ENCODE results near the gene RANBP9. TPM values are rescaled to one million over a fixed set of nuclear protein-coding genes. Genes with fewer than 3 reads are reported as not detected.

The RANBP9 gene
- total and polyA plus RNA-seq, 2 experiments from 2014 or later: 12.1 to 31.8 TPM

DNA sequence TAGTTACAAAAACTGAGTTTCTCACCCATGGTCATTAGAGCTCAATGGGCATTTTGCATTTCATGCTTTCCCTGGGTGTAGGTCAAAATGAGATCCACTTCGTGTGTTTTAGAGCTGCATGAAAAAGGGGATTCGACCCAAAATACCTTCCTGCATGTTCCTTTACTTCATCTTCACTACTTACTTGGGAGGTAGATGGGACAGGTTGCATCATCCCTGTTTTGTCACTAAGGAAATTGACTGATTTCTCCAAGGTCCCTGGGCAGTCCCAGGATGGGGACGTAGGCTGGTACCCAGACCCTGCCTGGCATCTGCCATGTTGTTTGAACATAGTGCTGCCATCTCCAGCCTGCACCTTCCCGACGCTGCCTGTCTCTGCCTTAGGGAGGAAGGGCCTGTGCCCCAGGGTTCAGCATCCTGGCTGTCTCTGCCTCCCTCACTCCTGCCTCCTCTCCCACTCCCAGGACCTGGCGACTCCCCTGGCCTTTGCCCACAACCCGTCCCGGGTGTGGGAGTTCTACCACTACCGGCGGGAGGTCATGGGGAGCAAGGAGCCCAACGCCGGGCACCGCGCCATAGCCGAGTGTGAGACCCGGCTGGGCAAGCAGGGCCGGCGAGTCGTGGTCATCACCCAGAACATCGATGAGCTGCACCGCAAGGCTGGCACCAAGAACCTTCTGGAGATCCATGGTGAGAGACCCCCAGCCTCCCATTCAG lies 120.3 kb downstream of the RANBP9 start:
- Mint-ChIP-seq H3K27me3 (ENCODE audit: insufficient read depth, low read depth, poor library complexity) (no peaks in the 10 kb centered on the region), H3K4me1 (0 out of 3 replicates have a peak, but pooled peaks cover 2% of the 10 kb centered on the region), H3K4me3 (no peak overlapping the region), H3K9me3 (no peaks in the 10 kb centered on the region), H3K27ac (no peak overlapping the region), H3K36me3 (ENCODE audit: low read depth) (peaks cover 19% of the 10 kb centered on the region)
- no peak for DNase-seq (ENCODE audit: low spot score)
- Histone ChIP-seq H3K27ac (ENCODE audit: low read depth) (no peak overlapping the region), H3K4me1 (ENCODE audit: insufficient read depth) (no peaks in the 10 kb centered on the region), H3K36me3 (ENCODE audit: insufficient read depth) (peaks cover 8% of the 10 kb centered on the region; the same call in 1 of the 2 replicates), H3K9me2 (ENCODE audit: insufficient read depth) (no peaks in the 10 kb centered on the region), H2AFZ (no peak overlapping the region), H3K27me3 (ENCODE audit: insufficient read depth) (no peaks in the 10 kb centered on the region), H3K4me2 (no peak overlapping the region), H3F3A (replicated peaks; ENCODE audit: low read depth) (no peaks in the 10 kb centered on the region; the same call in 1 of the 2 replicates), H4K20me1 (replicated peaks; ENCODE audit: insufficient read depth) (no peaks in the 10 kb centered on the region; the same call in 1 of the 2 replicates), H3K79me2 (replicated peaks; ENCODE audit: insufficient read depth) (no peaks in the 10 kb centered on the region), H3K4me3 (no peak overlapping the region)
- ATAC-seq: no peak
- TF ChIP-seq, protein P1, sequence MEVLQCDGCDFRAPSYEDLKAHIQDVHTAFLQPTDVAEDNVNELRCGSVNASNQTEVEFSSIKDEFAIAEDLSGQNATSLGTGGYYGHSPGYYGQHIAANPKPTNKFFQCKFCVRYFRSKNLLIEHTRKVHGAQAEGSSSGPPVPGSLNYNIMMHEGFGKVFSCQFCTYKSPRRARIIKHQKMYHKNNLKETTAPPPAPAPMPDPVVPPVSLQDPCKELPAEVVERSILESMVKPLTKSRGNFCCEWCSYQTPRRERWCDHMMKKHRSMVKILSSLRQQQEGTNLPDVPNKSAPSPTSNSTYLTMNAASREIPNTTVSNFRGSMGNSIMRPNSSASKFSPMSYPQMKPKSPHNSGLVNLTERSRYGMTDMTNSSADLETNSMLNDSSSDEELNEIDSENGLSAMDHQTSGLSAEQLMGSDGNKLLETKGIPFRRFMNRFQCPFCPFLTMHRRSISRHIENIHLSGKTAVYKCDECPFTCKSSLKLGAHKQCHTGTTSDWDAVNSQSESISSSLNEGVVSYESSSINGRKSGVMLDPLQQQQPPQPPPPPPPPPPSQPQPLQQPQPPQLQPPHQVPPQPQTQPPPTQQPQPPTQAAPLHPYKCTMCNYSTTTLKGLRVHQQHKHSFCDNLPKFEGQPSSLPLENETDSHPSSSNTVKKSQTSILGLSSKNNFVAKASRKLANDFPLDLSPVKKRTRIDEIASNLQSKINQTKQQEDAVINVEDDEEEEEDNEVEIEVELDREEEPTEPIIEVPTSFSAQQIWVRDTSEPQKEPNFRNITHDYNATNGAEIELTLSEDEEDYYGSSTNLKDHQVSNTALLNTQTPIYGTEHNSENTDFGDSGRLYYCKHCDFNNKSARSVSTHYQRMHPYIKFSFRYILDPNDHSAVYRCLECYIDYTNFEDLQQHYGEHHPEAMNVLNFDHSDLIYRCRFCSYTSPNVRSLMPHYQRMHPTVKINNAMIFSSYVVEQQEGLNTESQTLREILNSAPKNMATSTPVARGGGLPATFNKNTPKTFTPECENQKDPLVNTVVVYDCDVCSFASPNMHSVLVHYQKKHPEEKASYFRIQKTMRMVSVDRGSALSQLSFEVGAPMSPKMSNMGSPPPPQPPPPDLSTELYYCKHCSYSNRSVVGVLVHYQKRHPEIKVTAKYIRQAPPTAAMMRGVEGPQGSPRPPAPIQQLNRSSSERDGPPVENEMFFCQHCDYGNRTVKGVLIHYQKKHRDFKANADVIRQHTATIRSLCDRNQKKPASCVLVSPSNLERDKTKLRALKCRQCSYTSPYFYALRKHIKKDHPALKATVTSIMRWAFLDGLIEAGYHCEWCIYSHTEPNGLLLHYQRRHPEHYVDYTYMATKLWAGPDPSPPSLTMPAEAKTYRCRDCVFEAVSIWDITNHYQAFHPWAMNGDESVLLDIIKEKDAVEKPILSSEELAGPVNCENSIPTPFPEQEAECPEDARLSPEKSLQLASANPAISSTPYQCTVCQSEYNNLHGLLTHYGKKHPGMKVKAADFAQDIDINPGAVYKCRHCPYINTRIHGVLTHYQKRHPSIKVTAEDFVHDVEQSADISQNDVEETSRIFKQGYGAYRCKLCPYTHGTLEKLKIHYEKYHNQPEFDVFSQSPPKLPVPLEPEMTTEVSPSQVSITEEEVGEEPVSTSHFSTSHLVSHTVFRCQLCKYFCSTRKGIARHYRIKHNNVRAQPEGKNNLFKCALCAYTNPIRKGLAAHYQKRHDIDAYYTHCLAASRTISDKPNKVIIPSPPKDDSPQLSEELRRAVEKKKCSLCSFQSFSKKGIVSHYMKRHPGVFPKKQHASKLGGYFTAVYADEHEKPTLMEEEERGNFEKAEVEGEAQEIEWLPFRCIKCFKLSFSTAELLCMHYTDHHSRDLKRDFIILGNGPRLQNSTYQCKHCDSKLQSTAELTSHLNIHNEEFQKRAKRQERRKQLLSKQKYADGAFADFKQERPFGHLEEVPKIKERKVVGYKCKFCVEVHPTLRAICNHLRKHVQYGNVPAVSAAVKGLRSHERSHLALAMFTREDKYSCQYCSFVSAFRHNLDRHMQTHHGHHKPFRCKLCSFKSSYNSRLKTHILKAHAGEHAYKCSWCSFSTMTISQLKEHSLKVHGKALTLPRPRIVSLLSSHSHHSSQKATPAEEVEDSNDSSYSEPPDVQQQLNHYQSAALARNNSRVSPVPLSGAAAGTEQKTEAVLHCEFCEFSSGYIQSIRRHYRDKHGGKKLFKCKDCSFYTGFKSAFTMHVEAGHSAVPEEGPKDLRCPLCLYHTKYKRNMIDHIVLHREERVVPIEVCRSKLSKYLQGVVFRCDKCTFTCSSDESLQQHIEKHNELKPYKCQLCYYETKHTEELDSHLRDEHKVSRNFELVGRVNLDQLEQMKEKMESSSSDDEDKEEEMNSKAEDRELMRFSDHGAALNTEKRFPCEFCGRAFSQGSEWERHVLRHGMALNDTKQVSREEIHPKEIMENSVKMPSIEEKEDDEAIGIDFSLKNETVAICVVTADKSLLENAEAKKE (CRISPR knock-in tag; IDR thresholded peaks at IDR 0.05): no peak
- no peak for TF ChIP-seq JUNB (IDR thresholded peaks at IDR 0.05; ENCODE audit: unreplicated experiment)
- TF ChIP-seq NANOG (IDR thresholded peaks at IDR 0.05; ENCODE audit: borderline replicate concordance): no peak
- TF ChIP-seq, protein P2, sequence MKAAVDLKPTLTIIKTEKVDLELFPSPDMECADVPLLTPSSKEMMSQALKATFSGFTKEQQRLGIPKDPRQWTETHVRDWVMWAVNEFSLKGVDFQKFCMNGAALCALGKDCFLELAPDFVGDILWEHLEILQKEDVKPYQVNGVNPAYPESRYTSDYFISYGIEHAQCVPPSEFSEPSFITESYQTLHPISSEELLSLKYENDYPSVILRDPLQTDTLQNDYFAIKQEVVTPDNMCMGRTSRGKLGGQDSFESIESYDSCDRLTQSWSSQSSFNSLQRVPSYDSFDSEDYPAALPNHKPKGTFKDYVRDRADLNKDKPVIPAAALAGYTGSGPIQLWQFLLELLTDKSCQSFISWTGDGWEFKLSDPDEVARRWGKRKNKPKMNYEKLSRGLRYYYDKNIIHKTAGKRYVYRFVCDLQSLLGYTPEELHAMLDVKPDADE (IDR thresholded peaks at IDR 0.05): no peak
- no peak for TF ChIP-seq ZNF331 (CRISPR knock-in tag; IDR thresholded peaks at IDR 0.05; ENCODE audit: low read depth)
- no peak for TF ChIP-seq STAT1 (IDR thresholded peaks at IDR 0.05; ENCODE audit: unreplicated experiment)
- TF ChIP-seq EZH2phosphoT487 (IDR thresholded peaks at IDR 0.05; ENCODE audit: unreplicated experiment): no peak
- TF ChIP-seq EZH2 (IDR thresholded peaks at IDR 0.05; ENCODE audit: low read depth, unreplicated experiment): no peak
- TF ChIP-seq, protein P3, sequence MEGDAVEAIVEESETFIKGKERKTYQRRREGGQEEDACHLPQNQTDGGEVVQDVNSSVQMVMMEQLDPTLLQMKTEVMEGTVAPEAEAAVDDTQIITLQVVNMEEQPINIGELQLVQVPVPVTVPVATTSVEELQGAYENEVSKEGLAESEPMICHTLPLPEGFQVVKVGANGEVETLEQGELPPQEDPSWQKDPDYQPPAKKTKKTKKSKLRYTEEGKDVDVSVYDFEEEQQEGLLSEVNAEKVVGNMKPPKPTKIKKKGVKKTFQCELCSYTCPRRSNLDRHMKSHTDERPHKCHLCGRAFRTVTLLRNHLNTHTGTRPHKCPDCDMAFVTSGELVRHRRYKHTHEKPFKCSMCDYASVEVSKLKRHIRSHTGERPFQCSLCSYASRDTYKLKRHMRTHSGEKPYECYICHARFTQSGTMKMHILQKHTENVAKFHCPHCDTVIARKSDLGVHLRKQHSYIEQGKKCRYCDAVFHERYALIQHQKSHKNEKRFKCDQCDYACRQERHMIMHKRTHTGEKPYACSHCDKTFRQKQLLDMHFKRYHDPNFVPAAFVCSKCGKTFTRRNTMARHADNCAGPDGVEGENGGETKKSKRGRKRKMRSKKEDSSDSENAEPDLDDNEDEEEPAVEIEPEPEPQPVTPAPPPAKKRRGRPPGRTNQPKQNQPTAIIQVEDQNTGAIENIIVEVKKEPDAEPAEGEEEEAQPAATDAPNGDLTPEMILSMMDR (conservative IDR thresholded peaks at IDR 0.05; ENCODE audit: low read depth in 2 of 2): no peak
- TF ChIP-seq CREB1 (CRISPR knock-in tag; IDR thresholded peaks at IDR 0.05; ENCODE audit: low read depth): no peak
- TF ChIP-seq, protein P4, sequence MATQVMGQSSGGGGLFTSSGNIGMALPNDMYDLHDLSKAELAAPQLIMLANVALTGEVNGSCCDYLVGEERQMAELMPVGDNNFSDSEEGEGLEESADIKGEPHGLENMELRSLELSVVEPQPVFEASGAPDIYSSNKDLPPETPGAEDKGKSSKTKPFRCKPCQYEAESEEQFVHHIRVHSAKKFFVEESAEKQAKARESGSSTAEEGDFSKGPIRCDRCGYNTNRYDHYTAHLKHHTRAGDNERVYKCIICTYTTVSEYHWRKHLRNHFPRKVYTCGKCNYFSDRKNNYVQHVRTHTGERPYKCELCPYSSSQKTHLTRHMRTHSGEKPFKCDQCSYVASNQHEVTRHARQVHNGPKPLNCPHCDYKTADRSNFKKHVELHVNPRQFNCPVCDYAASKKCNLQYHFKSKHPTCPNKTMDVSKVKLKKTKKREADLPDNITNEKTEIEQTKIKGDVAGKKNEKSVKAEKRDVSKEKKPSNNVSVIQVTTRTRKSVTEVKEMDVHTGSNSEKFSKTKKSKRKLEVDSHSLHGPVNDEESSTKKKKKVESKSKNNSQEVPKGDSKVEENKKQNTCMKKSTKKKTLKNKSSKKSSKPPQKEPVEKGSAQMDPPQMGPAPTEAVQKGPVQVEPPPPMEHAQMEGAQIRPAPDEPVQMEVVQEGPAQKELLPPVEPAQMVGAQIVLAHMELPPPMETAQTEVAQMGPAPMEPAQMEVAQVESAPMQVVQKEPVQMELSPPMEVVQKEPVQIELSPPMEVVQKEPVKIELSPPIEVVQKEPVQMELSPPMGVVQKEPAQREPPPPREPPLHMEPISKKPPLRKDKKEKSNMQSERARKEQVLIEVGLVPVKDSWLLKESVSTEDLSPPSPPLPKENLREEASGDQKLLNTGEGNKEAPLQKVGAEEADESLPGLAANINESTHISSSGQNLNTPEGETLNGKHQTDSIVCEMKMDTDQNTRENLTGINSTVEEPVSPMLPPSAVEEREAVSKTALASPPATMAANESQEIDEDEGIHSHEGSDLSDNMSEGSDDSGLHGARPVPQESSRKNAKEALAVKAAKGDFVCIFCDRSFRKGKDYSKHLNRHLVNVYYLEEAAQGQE (IDR thresholded peaks at IDR 0.05; ENCODE audit: unreplicated experiment): no peak
- no peak for TF ChIP-seq ZNF114 (CRISPR knock-in tag; IDR thresholded peaks at IDR 0.05)
- no peak for TF ChIP-seq POLR2AphosphoS5 (IDR thresholded peaks at IDR 0.05; ENCODE audit: low read depth)
